GM12892 (cell line): Measurements from ENCODE around the gene ACAP3.

Experiments
- DNase-seq: peaks from one replicate; pipeline ENCODE4 v3.0.0; 2011; ENCODE audit not compliant: insufficient read length
- FAIRE-seq: peaks from 2 replicates; lab custom pipeline; 2011; peaks lifted over from hg19 to GRCh38; lab: Jason Lieb, UNC
- POLR2A ChIP-seq: IDR thresholded peaks from 2 replicates; pipeline ENCODE4 v1.6.1; 2011; ENCODE audit warnings: low read depth, low read length, control low read depth
- POLR2AphosphoS5 ChIP-seq: IDR thresholded peaks from 2 replicates; pipeline ENCODE4 v1.6.1; 2011; ENCODE audit warnings: low read depth, low read length, control low read depth
- TAF1 ChIP-seq: IDR thresholded peaks from 2 replicates; pipeline ENCODE4 v1.6.1; 2011; ENCODE audit warnings: low read depth, mild to moderate bottlenecking, control low read depth, low read length, borderline replicate concordance

Gene ACAP3

DNA sequence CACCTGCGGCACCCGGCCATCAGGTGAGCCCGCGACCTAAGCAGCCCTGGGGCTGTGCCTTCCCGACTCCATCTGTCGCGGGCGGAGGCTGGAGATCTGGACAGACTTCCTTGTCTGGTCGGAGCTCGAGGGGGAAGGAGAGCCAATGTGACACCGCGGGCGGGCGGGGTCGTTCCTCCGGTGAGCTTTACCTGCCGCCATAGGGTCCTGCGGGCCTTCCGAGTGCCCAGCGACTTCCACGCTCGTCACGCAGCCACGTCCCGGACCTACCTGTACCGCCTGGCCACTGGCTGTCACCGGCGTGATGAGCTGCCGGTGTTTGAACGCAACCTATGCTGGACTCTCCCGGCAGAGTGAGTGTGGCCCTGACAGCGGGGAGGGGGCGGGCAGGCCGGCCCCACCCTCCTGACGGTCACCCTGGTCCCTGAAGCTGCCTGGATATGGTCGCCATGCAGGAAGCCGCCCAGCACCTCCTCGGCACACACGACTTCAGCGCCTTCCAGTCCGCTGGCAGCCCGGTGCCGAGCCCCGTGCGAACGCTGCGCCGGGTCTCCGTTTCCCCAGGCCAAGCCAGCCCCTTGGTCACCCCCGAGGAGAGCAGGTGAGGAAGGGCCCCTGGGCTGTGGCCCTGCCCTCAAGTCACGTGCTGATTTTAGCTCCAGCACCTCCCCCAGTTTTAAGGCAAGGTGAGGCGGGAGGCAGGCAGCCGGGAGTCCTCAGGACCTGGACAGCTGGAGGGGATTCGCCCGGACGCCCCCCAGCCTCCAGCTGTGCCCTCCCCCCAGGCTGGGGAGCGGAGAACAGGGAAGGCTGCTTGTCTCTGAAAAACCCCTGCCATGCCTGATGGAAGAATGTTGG lies 1.8 kb upstream of the ACAP3 start:
- TF ChIP-seq POLR2A (no peak; the same call in 1 of the 2 replicates), TAF1 (no peak), POLR2AphosphoS5 (no peak)
- FAIRE-seq (no peak), DNase-seq (no peak)

DNA sequence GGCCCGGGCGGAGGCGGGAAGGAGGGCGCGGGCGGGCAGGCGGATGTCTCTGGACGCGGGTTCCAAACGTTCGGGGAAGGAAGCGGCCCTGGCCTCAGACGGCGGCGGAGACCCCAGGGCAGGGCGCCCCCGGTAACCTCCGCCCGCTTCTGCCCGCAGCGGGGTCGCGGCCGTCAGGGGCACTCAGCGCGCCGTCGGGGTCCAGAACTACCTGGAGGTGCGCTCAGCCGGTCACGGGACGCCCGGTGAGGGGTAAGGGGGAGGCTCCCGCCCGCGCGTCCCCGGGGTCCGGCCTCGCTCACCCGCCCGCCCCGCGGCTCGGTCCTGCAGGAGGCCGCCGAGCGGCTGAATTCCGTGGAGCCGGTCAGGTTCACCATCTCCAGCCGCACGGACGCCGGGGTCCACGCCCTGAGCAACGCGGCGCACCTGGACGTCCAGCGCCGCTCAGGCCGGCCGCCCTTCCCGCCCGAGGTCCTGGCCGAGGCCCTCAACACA lies 1.1 kb upstream of the ACAP3 start:
- FAIRE-seq (no peak), DNase-seq (no peak)
- TF ChIP-seq POLR2A (no peak), TAF1 (0 out of 2 replicates have a peak, but pooled peaks have one; percentile 12), POLR2AphosphoS5 (no peak)

DNA sequence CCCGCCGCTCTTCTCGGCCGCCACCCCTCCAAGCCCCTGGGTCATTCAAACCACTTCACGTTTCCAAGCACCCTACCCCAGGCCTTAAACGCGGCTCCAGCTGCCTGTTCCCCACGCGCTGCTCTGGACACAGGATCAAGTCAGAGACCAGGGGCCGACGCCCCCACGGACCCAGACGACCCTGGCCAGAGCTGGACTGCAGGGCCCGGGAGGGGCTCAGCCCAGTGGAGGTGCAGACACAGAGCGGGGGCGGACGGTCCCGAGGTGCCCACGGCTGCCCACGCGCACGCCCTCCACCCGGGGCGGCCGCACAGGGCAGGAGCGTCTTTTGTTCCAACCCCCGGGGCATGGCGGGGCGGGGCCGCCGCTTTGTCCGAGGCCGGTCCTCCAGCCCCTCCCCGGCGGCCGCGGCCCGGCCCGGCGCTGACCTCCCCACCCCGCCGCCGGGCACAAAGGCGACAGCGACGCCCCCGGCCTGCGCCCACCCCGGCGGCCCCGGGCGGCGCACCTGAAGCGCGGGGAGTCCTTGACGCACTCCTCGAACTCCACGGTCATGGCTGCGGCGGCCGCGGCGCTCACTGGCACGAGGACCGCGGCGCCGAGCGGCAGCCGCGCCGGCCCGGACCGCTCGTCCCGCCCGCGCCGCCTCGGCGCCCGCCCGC lies 338 bp downstream of the ACAP3 start:
- no peak for DNase-seq
- no peak for TF ChIP-seq TAF1
- TF ChIP-seq POLR2AphosphoS5: no peak
- no peak for TF ChIP-seq POLR2A
- FAIRE-seq: peak; percentile 87

DNA sequence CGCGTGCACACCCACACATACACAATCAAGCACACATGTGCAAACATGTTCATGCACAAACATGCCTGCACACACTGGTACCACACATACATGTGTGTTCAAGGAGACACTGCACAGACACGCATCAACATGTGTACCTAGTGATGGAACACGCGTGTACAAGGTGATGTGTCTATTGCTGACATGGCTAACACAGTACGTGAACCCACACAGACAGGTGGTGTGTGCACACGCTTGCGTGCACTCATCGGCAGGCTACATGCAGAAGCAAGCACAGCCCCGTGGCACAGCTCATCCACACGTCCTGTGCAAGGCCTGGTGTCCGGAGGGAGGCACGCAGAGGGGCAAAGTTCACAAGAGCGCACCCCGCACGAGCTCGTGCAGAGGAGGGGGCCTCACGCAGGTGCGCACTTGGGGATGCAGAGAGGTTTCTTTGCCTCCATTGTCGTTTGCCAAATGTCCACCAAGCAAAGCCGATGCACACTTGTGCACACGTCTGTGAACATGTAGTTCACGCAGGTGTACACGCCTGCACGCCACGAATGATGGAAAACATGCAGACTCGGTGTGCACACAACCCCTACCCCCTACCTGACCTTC lies 969 bp downstream of the ACAP3 start:
- no peak for DNase-seq
- TF ChIP-seq TAF1 (no peak), POLR2AphosphoS5 (no peak), POLR2A (no peak)

DNA sequence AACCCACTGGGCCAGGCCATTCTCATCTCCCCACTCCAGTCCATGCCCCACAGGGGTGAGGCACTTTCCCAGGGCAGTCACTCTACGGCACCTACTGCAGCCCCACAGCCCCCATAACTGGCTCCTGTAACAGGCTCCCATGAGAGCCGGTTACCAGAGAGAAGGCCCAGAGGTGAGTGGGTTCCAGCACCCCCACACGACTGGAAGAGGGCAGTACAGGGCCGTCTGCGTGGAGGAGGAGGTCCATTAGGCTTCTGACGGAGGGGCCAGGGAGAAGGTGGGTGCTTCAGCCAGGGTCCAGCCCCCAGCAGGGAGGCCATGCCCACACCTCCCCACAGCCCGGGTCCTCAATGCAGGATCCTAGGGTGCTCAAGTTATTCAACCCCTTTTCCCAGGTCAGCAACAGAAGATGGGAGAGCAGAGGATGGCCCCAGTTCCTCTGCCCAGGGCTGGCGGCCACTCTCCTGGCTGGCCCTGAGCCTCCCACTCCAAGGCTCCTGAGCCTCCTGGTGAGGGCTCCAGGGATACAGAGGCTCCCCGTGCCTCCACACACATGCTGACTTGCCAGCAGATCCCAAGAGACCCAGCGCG lies 1.6 kb downstream of the ACAP3 start:
- no peak for TF ChIP-seq POLR2A
- TF ChIP-seq POLR2AphosphoS5: no peak
- no peak for TF ChIP-seq TAF1
- DNase-seq: no peak
- FAIRE-seq: no peak

More for the DNA sequence above, 969 bp downstream of the ACAP3 start:
- peak; percentile 17 for FAIRE-seq

DNA sequence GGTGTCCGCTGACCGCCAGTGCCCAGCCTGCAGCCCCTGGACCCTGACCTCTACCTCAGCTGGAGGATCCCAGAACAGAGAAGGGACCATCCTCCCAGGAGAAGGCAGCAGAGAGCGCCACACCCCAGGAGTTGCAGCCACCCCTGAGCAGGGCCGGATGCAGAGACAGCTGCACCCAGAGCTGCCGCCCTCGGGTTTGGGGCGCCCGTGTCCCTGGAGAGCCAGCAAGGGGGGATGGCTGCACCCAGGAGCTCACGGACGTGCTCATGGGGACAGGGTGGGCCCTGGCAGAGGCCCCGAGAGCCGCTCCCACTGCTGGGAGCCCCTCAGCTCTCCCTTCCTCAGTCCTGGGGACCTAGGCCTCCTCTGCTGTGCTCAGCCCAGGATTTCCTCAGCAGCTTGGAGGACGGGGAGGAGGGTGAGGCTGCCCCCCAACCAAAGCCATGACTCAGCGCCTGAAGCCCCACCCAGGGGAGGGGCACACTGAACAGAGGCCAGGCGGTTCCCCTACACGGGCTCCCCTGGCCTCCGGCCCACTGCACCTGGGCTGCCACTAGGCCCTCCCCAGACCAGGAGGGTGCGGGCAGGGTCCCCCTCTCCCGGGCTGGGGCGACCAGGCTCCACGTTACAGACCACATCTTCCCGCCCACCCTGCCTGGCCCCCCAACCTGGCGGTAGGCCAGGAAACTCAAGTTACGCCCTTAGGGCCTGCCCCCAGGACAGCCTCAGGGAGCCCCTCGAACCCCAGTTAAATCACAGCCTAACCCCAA lies 2.2 kb downstream of the ACAP3 start:
- FAIRE-seq (peak; percentile 60), DNase-seq (peak; percentile 75)
- TF ChIP-seq TAF1: no peak
- peak; percentile 43; the same call in 1 of the 2 replicates for TF ChIP-seq POLR2A
- no peak for TF ChIP-seq POLR2AphosphoS5

DNA sequence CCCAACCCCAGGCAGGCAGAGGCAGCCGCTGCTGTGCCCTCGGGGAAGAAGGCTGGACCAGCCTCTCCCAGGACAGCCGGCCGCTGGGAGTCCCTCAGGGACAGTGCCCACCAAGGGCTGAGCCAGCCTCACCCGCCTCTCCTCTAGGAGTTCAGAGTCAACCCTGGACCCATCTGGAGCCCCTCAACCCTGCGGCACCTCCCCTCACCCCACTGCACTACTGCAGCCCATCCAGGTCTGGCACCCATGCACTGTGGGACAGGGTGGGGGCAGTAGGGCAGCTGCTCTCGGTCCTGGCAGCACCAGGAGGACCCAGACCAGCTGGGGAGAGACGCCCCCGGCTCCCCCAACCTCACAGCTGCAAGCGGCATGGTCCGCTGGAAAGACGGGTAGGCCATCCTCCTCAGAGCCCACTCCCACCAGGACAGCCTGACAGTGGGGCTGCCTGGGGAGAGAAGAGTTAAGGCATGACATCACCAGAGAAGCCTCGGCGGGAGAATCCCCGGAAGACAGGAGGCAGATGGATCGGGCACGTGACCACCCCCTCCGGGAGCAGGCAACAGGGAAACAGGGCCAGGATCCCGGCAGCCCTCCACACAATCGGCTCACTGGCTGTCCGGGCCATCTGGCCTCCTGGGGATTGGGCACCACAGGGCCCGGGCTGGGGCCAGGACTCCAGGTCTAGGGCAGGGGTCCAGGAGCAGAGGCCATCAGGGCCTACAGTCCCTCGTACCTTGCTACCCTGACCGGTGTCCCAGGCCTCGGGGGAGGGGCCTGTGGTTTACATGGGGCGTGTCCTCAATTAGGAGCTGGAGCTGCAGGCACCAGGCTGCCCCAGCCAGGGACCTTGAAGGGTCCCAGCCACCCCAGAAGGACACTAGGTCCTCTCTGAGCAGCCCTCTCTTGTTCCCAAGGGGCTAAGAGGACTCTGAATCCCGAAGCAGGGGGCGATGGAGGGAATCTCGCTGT lies 3.1 kb downstream of the ACAP3 start:
- FAIRE-seq (no peak), DNase-seq (no peak)
- no peak for TF ChIP-seq TAF1
- no peak for TF ChIP-seq POLR2AphosphoS5
- no peak for TF ChIP-seq POLR2A

DNA sequence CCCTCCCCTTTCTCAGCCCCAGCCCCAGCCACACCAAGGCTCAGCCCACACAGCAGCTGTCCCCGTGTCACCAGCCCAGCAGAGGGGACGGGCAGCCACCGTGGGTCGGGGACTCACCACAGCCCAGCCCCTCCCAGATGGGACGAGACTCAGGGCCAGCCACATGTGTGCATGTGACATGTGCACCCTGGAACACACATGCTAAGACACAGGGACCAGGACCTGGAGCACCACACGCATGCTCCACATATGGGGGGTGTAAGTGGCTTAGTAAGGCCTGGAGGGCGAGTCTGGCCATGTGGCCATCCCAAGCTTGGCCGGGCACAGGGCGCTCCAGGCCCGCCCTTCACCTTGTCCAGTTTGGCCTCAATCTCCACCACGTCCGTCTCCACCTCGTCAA lies 4.0 kb downstream of the ACAP3 start:
- TF ChIP-seq POLR2AphosphoS5: no peak
- no peak for TF ChIP-seq TAF1
- no peak for TF ChIP-seq POLR2A
- DNase-seq (no peak), FAIRE-seq (no peak)

DNA sequence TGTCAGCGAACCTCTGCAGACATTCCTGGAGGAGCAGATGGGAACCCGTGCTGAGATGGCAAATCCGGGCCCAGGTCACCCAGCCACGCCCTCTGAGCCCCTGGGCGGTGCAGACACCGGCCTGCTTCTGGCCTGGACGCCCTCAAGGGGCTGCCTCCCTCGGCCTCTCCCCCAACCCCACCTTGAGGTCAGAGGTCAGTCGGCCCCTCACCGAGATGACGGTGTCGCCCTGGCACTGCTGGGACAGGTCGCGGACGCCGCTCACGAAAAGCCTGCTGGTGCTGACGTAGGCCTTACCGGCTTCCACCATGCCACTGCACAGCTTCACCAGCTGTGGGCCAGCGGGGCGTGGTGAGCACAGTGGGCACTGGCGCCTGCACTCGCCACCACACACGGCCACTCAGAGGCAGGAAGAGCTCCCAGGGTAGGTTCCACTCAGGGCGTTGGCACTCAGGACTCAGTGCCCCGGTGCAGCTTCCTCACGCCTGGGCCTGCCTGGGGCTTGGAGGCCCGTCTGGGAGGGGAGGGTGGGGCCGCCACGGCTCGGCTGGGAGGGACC lies 4.7 kb downstream of the ACAP3 start:
- no peak for TF ChIP-seq POLR2A
- TF ChIP-seq TAF1: no peak
- no peak for TF ChIP-seq POLR2AphosphoS5
- FAIRE-seq (no peak), DNase-seq (no peak)
